ENCODE data around the gene KCNQ2.
A peak's percentile ranks its signal among the peaks of the same experiment; 100 is the strongest.

The KCNQ2 gene

DNA sequence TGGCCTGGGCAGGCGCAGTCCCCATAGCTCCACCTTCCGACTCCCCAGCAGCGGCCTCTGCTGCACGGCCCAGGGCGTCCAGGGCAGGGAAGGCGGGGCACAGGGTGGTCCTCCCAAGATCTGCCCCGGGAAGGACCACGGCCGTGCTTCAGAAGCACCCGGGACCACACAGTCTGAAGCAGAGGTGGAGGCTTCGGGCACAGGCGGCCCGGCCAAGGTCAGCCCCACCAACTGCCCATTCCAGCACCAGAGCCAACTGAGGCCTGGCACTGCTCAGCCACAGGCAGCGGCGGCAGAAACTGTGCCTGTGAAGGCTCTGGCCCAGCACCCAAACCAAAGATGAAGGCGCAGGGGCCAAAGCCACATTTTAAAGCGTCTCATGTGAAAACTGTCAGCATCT, 20.6 kb downstream of the KCNQ2 start:
- DNase-seq: no peak

DNA sequence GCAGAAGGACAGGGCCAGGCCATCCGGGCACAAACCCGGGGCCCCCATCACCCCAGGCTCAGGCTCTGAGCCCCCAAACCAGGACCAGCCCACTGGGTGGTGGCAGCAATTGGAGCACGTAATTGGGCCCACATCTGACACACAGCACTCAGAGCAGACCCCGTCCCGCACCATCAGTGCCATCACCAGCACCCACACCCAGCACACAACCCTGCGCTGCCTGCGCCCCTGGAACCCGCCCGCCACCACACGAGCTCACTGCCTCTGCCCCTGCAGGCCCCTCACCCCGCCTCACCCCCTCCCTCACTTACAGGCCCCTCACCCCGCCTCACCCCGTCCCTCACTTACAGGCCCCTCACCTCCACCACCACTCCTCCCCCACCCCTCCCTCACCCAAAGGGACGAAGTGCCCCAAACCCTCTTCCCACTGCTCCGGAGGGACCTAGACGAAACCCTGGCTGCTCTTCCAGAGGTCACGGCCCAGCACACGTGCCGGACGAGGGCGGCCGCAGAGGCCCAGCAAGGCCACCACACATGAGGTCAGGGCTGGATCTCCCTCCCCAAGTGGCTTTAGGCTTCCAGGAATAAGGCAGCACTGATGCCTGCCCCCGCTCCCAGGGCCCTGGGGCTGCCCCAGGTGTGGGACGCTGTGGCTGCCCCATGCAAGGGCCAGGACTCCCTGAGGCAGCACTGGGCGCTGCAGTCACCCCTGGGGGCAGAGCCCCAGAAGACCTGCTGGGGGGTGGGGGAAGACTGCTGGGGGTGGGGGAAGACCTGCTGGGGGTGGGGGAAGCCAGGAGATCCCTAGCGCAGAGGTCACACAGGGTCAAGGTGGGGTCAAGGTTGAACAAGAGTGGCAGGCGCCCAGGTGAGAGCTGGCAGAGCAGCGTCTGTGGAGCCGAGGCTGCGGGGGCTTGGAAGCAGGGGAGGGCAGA, 22.4 kb downstream of the KCNQ2 start:
- no peak for DNase-seq

DNA sequence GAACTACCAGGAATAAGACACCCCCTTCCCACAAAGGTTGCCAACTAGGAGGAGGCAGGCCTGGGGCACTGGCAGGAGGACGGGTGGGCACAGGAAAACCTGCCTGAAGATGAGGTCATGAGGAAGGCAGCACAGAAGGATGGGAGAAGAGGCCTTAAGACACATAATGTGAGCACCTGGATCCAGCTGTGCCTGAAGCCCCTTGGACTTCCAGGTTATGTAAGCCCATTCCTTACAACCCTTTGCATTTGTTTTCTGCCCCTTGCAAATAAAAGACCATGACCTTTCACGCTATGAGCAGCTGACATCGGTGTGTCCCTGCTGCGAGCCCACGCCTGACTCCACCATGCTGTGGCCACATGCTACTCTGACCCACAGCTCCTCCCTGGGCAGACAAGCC, 23.4 kb downstream of the KCNQ2 start:
- no peak for DNase-seq

DNA sequence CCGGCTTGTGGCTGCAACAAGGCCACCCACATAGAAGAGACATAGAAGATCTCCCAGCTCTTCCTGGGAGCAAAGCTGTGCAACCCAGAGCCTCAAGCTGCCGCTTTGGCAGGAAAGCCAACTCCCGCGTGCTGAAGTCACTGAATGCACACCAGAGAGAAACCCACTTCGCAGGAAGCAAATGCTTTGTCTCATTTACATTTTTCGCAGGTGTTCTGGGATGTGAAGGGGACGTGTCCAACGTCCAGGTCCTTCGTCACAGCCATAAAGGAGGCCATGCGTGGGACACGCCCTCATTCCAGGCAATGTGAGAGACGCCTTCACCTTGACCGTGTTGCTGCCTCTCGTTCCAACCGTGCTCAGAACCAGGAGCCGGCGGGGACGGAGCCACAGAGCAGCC, 24.4 kb downstream of the KCNQ2 start:
- no peak for DNase-seq

DNA sequence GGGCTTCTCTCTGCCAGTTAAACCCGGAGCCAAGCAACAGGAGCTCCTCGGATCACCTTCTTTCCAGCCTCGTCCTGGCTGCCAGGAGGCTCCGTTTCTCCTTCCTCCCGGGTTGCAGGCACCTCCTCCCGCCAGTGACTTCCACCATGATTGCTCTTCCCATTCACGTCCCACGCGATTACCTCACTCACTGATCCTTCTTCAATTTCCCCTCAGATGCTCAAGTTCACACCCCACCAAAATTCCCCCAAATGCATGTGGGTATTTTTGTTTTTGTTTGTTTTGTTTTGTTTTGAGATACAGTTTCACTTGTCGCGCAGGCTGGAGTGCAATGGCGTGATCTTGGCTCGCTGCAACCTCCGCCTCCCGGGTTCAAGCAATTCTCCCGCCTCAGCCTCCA, 25.1 kb downstream of the KCNQ2 start:
- DNase-seq: no peak

DNA sequence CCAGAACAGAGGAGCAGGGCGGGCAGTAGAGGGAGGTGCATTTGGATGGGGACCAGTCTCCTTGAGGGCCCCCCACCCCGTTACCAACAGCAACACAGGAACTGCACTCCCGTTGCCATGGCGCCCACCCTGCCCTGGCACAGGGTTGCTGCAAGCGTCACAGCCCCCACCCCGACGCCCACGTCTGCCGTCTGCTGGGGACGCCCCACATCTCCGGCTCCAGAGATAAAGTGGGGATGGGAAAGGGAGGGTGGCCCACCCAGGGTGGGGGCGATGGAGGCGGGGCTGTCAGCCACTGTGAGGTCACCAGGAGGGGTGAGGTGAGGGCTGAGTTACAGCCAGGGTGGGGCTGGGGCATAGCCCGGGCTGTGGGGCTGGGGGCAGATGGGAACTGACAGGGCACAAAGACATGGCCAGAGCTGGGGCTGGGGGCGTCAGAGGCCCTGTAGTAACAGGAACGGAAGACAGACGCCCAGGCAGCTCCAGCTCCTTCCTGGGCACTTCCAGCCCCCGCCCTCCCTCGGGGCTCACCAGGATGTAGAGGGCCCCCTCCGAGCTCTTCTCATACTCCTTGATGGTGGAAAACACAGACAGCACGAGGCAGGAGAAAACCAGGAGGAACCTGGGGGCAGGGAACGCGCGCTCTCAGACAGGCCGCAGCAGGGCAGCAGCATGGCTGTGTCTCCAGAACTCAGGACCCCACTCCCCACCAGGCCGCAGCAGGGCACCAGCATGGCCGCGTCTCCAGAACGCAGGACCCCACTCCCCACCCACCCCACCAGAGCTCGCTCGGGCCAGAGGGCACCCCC, 26.0 kb downstream of the KCNQ2 start:
- no peak for DNase-seq

DNA sequence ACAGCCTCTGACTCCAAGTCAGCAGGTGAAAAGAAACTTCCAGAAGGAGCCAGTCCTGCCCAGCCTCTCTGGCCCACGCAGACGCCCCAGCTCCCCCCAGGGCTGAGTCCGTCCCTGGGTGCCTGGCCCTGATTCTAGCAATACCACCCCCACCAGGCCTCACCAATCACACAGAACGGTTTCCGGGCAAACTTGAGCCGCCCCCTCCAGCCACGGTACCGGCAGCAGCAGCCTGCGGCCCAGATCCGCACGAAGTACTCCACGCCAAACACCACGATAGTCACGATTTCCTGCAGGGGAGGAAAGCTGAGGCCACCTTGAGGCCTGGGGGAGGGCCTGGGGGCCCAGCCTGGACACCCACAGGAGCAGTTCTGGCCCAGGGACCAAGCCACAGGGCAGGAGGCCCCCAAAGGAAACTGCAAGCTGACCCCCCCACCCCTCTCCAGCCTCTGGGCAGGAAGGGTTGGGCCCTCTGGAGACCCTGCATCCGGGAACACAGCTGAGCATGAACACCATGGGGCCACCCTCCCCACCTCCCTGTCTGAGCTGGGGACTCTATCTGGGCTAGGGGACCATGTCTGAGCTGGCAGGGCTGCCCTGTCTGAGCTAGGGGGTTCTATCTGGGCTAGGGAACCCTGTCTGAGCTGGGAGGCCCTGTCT, 27.2 kb downstream of the KCNQ2 start:
- DNase-seq: no peak

DNA sequence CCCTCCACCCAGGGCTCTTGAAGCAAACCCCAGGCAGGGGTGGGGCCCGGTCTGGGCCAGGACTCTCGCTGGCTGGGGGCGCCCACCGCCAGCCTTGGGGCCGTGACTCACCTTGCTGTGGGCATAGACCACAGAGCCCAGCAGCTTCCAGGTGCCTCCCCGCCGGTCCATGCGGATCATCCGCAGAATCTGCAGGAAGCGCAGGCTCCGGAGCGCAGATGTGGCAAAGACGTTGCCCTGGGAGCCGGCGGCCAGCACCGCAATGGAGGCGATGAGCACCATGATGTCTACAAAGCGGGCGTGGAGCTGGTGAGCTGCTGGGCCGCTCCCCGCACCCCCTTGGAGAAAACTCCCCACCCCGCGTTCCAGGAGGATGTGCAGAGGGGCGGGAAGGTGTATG, 27.9 kb downstream of the KCNQ2 start:
- DNase-seq: no peak

DNA sequence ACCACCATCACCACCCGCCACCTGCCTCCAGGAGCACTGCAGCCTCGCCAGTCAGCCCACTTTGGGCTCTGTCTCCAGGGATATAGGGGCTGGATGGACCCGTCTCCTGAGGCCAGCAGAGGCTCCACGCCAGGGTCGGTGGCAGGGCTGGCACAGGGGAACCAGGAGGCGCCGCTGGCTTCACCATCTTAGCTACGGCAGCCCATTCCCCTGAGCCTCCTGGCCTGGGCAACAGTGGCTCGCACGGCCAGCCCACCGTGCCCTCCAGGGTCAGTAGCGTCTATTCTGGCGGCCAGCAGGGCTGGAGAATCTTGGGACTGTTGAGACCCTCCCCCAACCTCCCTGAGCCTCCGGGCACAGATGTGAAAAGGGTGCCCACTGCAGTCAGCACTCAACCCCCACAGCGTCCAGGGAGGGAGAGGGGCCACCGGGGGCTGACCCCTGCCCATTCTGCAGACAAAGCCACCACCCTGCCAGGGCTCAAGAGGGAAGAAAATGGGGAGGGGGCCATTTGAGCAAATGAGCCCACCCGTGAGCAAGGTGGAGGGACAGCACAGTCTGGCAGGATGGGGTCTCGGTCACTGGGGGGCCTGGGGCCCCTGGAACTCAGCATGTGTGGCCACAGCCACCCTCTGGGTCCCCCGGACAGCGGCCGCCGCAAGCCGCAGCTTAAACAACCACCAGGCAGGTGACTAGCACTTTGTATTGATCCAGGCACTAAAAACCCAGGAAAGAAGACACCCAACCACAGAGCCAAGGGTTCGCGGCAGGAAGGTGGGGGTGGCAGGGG, 28.7 kb downstream of the KCNQ2 start:
- no peak for DNase-seq

DNA sequence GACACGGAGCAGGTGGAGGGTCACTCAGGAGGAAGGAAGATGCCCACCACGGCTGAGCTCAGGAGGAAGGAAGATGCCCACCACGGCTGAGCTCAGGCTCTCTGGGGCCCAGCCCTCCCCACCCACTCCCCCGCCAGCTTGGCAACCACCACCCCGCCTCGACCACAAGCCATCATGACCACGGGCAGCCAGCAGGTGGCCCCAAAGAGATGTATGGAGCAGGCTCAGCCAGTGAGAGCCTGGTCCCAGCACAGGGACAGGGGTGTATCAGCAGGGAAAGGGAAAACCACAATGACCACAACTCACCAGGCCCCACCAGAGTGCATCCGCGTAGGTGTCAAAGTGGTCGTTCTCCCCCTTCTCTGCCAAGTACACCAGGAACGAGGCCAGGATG, 30.4 kb downstream of the KCNQ2 start:
- peak; percentile 86 for DNase-seq

DNA sequence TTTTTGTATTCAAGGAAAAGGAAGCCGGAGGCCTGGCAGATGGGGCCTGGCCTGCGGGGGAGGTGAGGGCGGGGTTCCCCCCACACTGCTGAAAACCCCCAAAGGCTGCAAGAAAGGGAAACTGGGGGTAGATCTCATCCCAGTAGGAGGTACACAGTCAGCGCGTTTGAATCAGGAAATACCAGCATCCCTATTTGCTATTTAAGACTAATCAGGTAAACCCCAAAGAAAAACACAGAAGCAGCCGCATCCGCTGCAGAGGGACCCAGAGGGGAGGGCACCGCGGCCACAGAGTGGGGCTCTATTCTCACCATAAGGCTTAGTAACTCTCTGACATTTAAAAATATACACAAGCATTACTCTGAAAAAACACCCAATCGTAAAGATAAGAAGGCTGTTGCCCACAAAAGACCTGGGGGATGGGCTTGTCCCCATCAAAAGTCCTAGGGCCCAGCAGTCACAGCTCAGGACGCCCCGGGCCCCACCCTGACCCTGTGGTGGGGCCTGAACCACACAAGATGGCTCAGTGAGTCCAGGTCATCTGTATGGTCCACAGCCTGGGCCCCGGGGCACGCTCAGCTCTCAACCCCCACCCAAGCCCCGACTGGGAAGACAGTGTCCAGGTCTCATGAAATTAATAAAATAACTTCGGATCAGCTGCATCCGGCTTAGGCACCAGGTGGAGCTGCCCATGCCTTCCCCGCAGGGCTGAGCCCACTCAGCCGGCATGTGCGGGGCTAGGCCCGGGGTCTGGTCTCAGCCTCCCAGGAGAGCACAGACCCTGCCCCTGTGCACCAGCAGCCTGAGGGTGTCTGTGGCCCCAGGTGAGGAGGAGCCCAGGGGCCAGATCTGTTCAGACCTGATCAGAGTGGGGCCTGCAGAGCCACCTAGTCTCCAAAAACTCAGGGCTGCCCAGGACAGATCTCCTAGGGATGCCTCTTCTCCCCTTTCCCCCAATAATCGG, 31.0 kb downstream of the KCNQ2 start:
- DNase-seq: no peak

DNA sequence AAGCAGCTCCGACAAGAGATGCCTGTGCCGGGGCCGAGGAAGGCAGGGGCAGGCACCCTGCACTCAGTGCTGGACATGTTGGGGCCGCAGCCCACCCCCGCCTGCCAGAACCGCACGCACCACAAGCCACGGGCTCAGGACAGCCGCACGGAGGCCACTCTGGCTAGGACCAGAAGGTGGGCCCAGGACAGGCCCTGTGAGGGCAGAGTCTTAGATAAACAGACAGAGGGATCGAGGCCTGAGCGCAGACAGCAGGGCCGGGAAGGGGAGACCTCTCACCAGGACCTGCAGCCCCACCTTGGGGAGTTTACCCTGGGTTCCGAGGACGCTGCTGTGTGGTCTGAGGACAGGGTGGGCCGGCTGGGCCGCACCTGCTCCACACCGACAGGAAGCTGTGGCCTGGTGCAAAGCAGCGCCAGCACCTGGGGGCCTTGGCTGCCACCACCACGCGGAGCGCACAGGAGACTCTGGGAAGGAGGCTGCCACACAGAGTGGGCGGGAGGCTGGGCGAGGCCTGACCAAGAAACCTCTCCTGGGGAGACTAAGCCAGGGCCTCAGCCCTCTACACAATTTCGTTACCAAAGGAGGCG, 32.0 kb downstream of the KCNQ2 start:
- DNase-seq: no peak

DNA sequence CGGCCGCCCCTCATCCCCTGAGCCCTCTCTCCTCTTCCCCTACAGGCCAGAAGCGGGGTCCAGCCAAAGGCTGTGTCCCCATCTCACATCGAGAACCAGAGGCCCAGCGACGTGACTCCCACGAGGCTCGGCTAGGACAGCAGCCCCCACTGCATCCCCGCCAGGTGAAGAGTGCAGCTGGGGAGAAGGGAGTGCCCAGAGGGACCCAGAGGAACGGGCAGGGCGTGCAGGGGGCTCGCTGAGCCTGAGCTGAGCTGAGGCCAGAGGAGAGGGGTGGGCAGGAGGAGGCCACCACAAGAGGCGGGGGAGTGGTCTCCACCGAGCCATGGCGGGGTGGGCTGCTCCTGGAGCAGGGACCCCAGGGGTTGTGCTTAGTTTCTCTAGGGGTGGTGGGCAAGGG, 32.6 kb downstream of the KCNQ2 start:
- DNase-seq: no peak

DNA sequence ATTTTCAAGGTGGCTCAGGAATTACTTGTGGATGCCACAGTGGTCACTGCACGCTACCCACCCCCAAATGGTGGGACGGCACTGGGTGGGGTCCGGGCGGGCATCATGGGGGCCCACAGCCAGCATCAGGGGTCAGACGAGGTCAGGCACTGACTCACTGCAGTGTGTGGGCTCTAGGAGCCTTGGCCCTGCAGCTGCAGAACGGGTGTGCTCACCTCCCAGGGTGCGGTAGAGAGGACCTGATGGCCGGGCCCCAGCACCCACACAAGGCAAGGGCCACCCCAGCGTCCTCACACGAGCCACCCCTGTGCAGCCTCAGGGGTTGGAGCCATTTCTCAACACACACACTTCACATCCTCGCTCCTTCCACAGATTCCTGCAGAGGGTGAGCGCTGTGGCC, 34.3 kb downstream of the KCNQ2 start:
- no peak for DNase-seq

DNA sequence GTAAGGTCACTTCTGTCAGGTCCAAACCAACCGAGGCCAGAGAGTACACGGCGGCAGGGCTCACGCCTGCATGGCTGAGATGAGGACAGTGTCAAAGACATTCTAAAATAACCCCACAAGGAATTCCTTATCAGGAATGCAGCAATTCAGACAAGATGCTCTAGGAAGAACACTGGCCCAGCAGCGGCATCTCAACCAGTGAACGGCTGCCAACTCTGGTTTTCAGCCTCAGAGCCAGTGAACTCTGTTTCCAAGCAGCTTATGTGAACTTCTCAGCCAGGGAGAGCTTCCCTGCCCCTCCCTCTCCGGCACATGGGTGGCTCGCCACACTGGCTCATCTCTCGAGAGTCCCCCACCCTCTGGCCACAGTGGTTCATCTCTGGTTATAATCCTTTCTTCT, 36.9 kb downstream of the KCNQ2 start:
- no peak for DNase-seq

DNA sequence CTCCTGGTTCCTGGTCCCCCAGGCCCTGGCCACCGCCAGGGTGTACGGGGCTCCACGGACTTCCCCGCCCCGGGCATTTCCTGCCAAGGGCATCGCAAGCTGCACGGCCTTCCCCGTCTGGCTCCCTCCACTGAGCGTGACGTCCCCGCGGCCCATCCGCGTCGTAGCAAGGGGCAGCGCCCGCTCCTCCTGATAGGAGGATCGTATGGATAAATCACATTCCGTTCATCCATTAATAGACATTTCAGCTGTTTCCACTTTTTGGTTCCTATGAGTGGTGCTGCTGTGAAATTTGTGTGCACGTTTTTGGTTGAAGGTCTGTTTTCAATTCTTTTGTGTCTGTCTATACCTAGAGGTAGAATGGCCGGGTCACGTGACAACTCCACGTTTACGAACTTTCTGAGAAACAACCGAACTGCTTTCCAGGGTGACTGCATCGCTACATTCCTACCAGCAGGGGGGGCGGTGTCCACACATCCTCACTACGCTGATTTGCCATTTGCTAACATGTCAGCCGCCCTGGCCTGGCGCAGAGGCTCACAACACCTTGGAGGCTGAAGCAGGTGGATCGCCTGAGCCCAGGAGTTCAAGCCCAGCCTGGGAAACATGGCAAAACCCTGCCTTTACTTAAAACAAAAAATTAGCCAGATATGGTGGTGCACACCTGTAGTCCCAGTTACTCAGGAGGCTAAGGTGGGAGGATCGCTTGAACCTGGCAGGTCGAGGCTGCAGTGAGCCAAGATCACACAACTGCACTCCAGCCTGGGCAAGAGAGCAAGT, 37.7 kb downstream of the KCNQ2 start:
- peak; percentile 86 for DNase-seq

DNA sequence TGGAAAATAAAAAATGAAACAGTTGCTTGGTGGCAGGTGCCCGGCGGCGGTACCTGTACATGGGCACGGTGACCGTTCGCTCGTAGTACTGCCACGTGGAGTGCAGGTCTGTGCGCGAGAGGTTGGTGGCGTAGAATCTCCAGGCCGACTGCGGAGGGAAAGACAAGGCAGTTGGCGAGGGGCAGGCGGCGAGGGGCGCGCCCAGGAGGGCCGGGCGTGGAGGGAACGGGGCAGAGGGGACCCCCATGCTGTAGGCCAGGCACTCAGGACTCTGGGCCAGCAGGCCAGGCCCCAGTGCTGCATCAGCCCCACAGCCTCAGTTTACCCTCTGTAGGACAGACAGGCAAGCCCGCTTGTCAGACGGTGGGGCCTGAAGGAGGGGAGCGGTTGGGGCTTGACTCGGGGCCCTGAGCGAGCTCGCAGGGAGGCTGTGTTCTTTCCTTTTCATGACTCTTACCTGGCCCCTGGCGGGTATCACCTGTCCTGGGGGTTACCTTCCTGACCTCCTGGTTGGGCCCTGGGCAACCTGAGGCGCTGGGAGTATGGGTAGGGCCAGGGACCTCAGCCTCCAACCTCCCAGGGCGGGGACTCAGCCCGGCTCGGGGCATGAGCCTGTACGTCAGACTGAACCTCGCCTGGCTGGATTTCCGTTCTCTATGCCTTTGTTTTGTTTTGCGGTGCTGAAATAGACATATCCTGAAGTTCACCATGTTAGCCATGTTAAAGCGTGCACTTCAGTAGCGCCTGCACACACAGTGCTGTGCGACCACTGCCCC, 38.5 kb downstream of the KCNQ2 start:
- DNase-seq: no peak

DNA sequence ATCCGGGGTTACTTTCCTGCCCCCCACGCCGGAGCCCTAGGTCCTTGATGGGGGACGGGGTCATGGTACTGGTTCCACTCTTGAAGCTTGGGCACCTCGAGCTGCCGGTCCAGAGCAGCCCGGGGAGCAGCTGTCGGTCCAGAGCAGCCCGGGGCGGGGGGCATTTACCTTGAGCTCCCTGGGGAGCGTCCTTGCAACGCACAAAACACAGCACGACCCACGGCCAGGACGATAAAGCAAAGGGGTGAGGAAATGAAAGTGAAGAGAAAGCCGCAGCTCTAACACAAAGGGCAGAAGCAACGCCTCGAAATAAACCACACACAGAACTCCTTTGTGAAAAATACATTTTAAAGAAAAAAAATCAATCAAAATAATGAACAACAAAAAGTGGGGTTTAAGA, 39.1 kb downstream of the KCNQ2 start:
- DNase-seq: no peak

DNA sequence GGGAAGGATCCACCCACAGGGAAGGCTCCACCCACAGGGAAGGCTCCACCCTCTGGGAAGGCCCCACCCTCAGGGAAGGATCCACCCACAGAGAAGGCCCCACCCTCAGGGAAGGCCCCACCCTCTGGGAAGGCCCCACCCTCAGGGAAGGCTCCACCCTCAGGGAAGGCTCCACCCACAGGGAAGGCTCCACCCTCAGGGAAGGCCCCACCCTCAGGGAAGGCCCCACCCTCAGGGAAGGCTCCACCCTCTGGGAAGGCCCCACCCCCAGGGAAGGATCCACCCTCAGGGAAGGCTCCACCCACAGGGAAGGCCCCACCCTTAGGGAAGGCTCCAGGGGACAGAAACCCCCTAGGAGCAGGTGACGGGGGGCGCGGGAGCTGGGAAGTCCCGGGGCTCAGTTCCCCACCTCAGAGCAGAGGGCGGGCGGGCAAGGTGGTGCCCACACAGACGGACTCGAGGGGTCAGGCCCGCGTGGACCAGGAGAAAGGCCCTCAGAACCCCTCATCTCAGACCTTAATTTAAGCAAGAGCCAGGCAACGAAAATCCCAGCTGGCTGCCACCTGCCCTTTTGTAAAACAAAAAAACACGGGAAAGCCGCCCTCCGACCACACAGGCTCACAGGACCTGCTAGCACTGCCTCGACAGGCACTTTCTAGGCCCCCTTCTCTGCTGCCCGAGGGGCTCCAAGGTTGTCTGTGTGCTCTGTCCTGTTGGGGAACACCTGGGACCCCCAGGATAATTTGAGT, 39.7 kb downstream of the KCNQ2 start:
- no peak for DNase-seq

All from islet precursor cell (in vitro differentiated cells).